ENCODE data around the gene TMEM213.
A peak's percentile ranks its signal among the peaks of the same experiment; 100 is the strongest.

Gene TMEM213

GRCh38 chr7:138781004-138781403, 16.8 kb upstream of the TMEM213 start:
- TF ChIP-seq FOXM1 (IDR thresholded peaks at IDR 0.05; ENCODE audit: borderline replicate concordance, low read depth) = no peak
- TF ChIP-seq USF1 (IDR thresholded peaks at IDR 0.05) = no peak
- no peak for TF ChIP-seq MAX (IDR thresholded peaks at IDR 0.05)
- no peak for TF ChIP-seq RAD21 (IDR thresholded peaks at IDR 0.05; ENCODE audit: low read depth)
- no peak for TF ChIP-seq TCF12 (IDR thresholded peaks at IDR 0.05; ENCODE audit: low read depth)
- no peak for TF ChIP-seq EGR1 (IDR thresholded peaks at IDR 0.05)
- no peak for TF ChIP-seq REST (IDR thresholded peaks at IDR 0.05; ENCODE audit: low read depth)
- TF ChIP-seq TEAD4 (IDR thresholded peaks at IDR 0.05) = no peak
- TF ChIP-seq ZBTB7A (IDR thresholded peaks at IDR 0.05; ENCODE audit: low read depth) = no peak
- TF ChIP-seq CREB1 (IDR thresholded peaks at IDR 0.05; ENCODE audit: low read depth) = no peak

GRCh38 chr7:138784692-138785091, 13.1 kb upstream of the TMEM213 start:
- TF ChIP-seq TAF1 (IDR thresholded peaks at IDR 0.05; ENCODE audit: low read depth) (no peak), EP300 (IDR thresholded peaks at IDR 0.05; ENCODE audit: borderline replicate concordance) (no peak), USF1 (IDR thresholded peaks at IDR 0.05) (no peak), NFIC (IDR thresholded peaks at IDR 0.05) (no peak)

GRCh38 chr7:138785587-138786437, 12.0 kb upstream of the TMEM213 start:
- TF ChIP-seq EP300 (IDR thresholded peaks at IDR 0.05; ENCODE audit: borderline replicate concordance) = no peak
- TF ChIP-seq RAD21 (IDR thresholded peaks at IDR 0.05; ENCODE audit: low read depth) = peak; percentile 20; the same call in 1 of the 2 replicates
- no peak for TF ChIP-seq USF1 (IDR thresholded peaks at IDR 0.05)
- no peak for TF ChIP-seq EGR1 (IDR thresholded peaks at IDR 0.05)
- peak; percentile 53 for TF ChIP-seq TEAD4 (IDR thresholded peaks at IDR 0.05)

GRCh38 chr7:138796038-138796615, 1.7 kb upstream of the TMEM213 start:
- TF ChIP-seq CEBPB (IDR thresholded peaks at IDR 0.05) (no peak), EP300 (IDR thresholded peaks at IDR 0.05; ENCODE audit: borderline replicate concordance) (no peak), TAF1 (IDR thresholded peaks at IDR 0.05; ENCODE audit: low read depth) (no peak), REST (IDR thresholded peaks at IDR 0.05; ENCODE audit: low read depth) (no peak), FOXM1 (IDR thresholded peaks at IDR 0.05; ENCODE audit: borderline replicate concordance, low read depth) (no peak), MAX (IDR thresholded peaks at IDR 0.05) (no peak), TCF12 (IDR thresholded peaks at IDR 0.05; ENCODE audit: low read depth) (no peak), TEAD4 (IDR thresholded peaks at IDR 0.05) (no peak), ZBTB7A (IDR thresholded peaks at IDR 0.05; ENCODE audit: low read depth) (no peak), USF1 (IDR thresholded peaks at IDR 0.05) (no peak), CREB1 (IDR thresholded peaks at IDR 0.05; ENCODE audit: low read depth) (no peak), RAD21 (IDR thresholded peaks at IDR 0.05; ENCODE audit: low read depth) (no peak), EGR1 (IDR thresholded peaks at IDR 0.05) (no peak)

GRCh38 chr7:138798836-138799235, 1.0 kb downstream of the TMEM213 start:
- TF ChIP-seq CEBPB (IDR thresholded peaks at IDR 0.05) (no peak), TAF1 (IDR thresholded peaks at IDR 0.05; ENCODE audit: low read depth) (no peak), RAD21 (IDR thresholded peaks at IDR 0.05; ENCODE audit: low read depth) (no peak), FOXM1 (IDR thresholded peaks at IDR 0.05; ENCODE audit: borderline replicate concordance, low read depth) (no peak), REST (IDR thresholded peaks at IDR 0.05; ENCODE audit: low read depth) (no peak), USF1 (IDR thresholded peaks at IDR 0.05) (no peak), CREB1 (IDR thresholded peaks at IDR 0.05; ENCODE audit: low read depth) (no peak), EP300 (IDR thresholded peaks at IDR 0.05; ENCODE audit: borderline replicate concordance) (no peak), NFIC (IDR thresholded peaks at IDR 0.05) (no peak), EGR1 (IDR thresholded peaks at IDR 0.05) (no peak), YY1 (IDR thresholded peaks at IDR 0.05; ENCODE audit: low read depth) (no peak), ZBTB7A (IDR thresholded peaks at IDR 0.05; ENCODE audit: low read depth) (no peak), TEAD4 (IDR thresholded peaks at IDR 0.05) (no peak), MAX (IDR thresholded peaks at IDR 0.05) (no peak), TCF12 (IDR thresholded peaks at IDR 0.05; ENCODE audit: low read depth) (no peak)
